AG10803 (cell line): ENCODE measurements around the gene UBXN7.
"Not testable (repeated sequence)": the region's sequence is repeated elsewhere in the genome, so short reads cannot be mapped to it uniquely, and the experiment has no call there.

ENCODE experiments used
- DNase-seq: peaks from one replicate; pipeline ENCODE4 v3.0.0; 2010; ENCODE audit warnings: low read depth
- H3K4me3 ChIP-seq: 2 replicates; pipeline ENCODE4 v1.5.1; 2011; ENCODE audit warnings: mild to moderate bottlenecking, low read length, control low read depth
- CTCF ChIP-seq: conservative IDR thresholded peaks from 2 replicates; pipeline ENCODE4 v1.5.1; 2011; ENCODE audit warnings: mild to moderate bottlenecking, low read length, control low read depth, inconsistent platforms

Gene UBXN7

GRCh38 chr3:196458063-196458462 is 25.8 kb upstream of the UBXN7 start:
- no peak for TF ChIP-seq CTCF
- H3K4me3 ChIP-seq, result no peak overlapping the region
- DNase-seq, result no peak

GRCh38 chr3:196457470-196457869 is 25.2 kb upstream of the UBXN7 start:
- DNase-seq, H3K4me3 ChIP-seq: not testable (repeated sequence)

GRCh38 chr3:196454935-196455334 is 22.7 kb upstream of the UBXN7 start:
- no peak overlapping the region for H3K4me3 ChIP-seq
- TF ChIP-seq CTCF, result no peak
- peak; percentile 77 for DNase-seq

DNA sequence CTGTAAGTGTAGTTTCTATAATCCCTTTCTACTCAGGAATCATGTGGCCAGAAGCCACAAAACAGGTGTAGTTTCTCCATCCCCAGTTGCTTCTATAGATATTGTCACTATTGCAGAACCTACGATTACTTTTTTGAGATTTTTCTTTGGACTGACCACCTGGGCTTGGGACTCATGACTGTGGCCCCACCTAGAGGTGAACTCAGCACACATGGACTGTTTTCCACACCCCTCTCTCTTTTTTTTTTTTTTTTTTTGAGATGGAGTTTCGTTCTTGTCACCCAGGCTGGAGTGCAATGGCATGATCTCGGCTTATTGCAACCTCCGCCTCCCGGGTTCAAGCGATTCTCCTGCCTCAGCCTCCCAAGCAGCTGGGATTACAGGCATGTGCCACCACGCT is 13.2 kb upstream of the UBXN7 start:
- DNase-seq, H3K4me3 ChIP-seq: not testable (repeated sequence)

- DNase-seq, result no peak
- no peak overlapping the region for H3K4me3 ChIP-seq
- TF ChIP-seq CTCF, result no peak
Measured at GRCh38 chr3:196444500-196444894, 12.3 kb upstream of the UBXN7 start.

DNA sequence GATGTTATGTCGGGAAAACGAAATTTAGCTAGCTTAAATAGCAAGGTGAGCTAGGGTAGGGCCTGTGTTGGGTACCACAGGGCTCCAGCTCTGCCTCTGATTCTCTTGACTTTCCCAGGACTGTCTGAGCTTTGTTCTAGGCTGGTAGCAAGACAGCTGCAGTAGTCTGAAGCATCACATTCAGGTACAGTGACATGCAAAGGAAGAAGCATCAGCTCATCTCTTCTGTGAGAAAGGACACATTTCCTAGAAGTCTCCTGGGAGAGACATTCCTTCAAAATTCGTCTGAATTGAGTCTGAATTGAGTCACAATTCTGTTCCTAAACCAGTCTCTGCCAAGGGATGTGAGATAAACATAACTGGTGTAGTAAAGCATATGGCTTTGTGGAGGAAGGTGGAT is 8.5 kb upstream of the UBXN7 start:
- no peak overlapping the region for H3K4me3 ChIP-seq
- TF ChIP-seq CTCF, result no peak
- DNase-seq, result peak; percentile 26

- DNase-seq, result peak; percentile 90
- no peak overlapping the region for H3K4me3 ChIP-seq
- no peak for TF ChIP-seq CTCF
Measured at GRCh38 chr3:196440041-196440537, 7.9 kb upstream of the UBXN7 start.

- no peak for TF ChIP-seq CTCF
- DNase-seq, result peak; percentile 58
- H3K4me3 ChIP-seq, result peak overlapping the region; percentile 96
Measured at GRCh38 chr3:196431181-196432136, 768 bp downstream of the UBXN7 start.
